HG02759 (cell line): Measurements from ENCODE around the gene UFSP2.

Experiments
- ATAC-seq: cut with Tn5 transposase; IDR thresholded peaks from one replicate; pipeline ENCODE4 v1.9.1; 2021; ENCODE audit warnings: mild to moderate bottlenecking, moderate library complexity; ENCODE audit not compliant: unreplicated experiment

UFSP2 gene

DNA sequence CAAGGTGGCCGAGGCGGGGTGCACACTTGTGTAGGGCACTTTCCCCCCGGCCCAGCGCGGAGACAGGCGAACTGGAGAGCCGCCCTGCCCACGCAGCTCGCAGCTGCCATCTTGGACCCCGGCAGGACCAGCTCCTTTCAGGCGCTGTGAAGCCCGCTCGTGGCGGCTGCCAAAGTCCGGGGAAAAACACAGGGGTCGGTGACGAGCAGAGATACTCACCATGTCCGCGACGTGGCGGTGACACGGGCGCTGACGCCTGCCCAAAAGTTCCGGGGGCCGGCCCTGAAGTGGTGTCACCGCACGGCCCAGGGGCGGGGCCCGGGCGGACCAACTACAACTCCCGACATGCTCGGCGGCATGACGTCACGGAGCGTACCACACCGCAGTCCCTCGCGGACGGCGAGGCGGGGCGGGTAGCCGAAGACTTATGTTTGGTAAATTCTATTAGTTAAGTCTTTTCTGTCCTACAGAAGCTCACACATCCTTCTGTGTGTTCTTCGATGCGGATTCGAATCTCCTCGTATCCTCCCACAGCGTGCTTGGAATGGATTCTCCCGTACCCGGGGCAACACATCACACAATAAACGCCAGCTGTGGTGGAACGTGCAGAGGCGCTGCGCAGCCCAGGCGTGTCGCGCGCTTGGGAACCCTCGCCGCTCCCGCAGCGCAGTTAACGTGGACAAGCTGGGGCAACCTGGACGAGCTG is at the start of gene UFSP2:
Gene UFSP2, minus strand, starts transcription at position 318 of the 706 bp plus-strand sequence. Its CDS starts 96 bp downstream, at position 222.
- ATAC-seq, result peak; percentile 95

DNA sequence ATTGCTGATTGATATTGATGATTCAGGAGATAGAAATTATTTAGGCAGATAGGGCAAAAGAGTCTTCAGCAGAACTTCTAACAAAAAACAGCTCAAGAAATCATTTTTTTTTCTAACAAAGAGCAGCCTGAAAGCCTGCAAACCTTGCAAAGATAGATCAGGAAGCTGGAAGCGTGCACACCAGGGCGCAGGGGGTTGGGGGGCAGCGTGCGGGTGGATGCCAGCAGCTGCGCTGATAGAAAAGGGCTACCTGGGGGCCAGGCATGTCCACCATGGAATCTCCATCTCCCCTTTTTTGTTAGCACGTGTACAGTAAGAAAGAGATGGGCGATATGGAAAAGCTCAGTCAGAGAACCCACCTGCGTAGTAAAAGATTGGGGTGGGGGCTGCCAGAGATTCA is 47.5 kb upstream of the UFSP2 start:
- ATAC-seq, result no peak

GRCh38 chr4:185472103-185472542 is 46.4 kb upstream of the UFSP2 start:
- no peak for ATAC-seq

DNA sequence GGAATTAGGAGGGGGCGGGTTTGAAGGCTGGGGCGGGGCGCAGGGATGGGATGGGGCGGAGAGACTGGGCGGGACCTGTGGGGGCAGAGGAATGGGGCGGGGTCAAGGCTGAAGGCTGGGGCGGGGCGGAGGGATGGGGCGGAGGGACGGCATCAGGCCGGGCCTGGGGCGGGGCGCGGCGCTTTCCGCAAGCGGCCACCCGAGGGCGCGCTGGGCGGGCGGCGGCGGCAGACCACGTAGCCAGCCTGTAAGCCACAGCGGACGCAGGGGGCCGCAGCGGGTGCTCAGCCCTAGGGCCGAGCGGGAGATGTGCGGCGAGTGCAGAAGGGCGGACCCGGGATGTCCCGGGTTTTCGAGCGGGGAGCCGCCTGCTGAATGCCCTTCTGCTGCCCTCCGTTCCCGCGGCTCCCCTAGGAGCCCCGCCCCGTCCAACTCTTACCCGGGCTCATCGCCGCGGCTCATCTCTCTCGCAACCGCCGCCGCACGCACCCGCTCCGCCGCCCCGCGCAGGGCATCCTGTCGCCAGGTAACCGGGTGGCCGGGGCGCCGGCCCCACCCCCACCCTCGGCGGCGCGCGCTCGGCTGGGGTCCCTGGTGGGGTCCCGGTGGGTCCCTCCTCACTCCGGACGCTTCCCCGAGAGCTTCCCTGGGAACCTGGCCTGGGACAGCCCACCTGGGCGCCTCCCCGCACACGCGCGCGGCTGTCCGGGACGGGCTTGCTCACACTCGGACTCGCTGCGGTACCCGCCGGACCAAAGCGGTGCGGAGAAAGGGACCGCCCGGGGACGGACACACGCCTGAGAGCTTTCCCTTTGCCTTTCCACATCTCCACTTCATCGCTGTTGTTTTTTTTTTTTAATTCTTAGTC is 45.7 kb upstream of the UFSP2 start, which contains the start of gene CCDC110:
Gene CCDC110, minus strand, starts transcription at position 499 of the 868 bp plus-strand sequence. Its CDS starts 50 bp downstream, at position 449.
- peak; percentile 96 for ATAC-seq

GRCh38 chr4:185470501-185471195 is 44.9 kb upstream of the UFSP2 start:
- peak; percentile 1 for ATAC-seq

GRCh38 chr4:185469580-185470154 is 43.9 kb upstream of the UFSP2 start:
- ATAC-seq, result no peak

DNA sequence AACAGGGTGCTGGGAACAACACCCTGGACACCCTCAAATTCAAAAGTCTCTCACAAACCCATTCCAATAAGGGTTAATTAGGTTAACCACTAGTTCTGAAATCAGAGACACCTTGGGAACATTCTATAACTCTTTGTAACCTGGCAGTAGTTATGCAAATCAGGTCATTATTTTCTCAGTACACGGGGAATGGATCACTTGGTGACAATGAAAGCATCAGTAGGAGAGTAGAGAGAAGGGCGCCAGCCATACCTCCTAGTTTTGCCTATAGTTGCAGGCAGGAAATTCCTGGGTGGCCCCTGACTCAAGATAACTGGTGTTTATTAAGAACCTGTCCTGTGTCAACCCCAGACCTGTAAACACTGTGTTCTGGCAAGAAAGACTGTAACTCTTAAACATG is 43.2 kb upstream of the UFSP2 start:
- no peak for ATAC-seq

DNA sequence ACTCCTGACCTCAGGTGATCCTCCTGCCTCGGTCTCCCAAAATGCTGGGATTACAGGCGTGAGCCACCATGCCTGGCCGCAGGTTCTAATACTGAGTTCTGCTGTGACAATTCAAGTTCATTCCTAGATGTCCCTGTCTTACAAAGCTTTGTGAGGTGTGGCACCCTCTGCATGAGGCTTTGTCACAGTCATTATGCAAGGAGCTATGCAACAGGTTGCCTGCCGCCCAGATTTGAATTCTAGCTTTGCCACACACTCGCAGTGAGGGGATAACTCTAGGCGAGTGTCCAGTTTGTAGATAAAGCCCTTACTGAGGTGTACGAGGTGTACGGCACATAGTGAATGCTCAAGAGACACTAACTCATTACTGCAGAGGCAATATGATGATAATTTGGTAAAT is 42.2 kb upstream of the UFSP2 start:
- no peak for ATAC-seq

DNA sequence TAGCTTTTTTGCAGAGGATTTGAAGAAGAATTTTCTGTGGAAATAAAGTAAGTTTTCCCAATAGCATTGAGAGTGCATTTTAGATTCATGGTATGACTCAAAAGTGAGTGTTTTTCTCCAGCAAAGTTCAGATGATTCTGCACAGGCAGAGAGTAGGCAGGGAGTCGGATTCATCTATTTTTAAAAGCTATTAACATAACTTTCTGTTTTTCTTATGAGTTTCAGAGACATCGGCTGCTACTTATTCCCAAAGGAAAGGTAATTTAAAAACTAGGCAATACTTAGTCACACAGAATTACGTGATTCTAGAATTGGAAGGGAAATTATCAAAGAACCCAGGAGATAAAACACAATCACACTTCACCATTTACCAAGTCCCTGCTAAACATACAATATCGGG is 41.3 kb upstream of the UFSP2 start:
- ATAC-seq, result no peak

DNA sequence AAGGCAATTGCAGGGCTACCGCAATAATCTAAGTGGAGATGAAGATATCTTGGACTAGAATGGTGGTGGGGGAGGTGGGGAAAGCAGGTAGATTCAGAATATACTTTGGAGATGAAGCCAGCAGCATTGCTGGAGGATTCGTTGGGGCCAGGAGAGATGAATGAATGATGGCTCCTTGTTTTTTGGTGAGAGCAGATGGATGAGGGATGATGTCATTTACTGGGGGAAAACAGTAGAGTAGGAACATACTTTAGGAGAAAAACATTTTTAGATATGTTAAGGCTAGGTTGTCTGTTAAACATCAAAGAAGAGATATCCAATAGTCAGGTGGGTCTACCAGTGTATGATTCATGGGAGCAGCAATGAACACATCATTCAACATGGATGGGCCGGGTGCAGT is 39.9 kb upstream of the UFSP2 start:
- ATAC-seq, result no peak

DNA sequence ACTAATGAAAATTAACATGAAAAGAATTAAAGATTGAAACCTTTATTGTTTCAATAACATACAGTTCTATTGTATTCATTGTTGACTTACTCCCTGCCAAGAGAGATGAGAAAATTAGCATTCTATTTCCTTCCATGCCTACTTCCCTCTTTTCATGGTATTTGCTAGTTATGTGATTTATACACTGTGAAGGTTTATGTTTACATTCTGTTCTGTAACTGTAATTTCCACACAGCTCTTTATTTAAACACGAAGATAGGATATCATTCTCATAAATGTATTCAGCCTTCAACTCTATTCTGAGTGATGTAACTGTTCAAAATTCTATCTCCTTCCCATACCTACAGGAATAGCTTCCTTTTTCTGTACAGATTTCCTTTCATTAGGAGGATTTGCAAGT is 39.1 kb upstream of the UFSP2 start:
- ATAC-seq, result no peak

GRCh38 chr4:185464183-185464582 is 38.4 kb upstream of the UFSP2 start:
- no peak for ATAC-seq

- no peak for ATAC-seq
Measured at GRCh38 chr4:185463541-185463940, 37.8 kb upstream of the UFSP2 start.

DNA sequence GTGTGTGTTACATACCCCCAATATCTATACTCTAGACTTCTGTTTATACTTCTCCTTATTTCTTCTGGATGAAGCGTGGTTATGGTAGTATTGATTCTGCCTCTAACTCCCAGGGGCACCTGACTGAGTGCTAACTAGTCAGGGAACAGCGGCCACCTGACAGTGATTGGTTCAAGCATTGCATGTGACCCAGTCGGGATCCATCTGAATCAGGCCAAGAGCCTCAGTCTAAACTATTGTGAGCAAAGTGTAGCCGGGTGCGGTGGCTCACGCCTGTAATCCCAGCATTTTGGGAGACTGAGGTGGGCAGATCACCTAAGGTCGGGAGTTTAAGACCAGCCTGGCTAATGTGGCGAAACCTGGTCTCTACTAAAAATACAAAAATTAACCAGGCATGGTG is 35.8 kb upstream of the UFSP2 start:
- no peak for ATAC-seq

- no peak for ATAC-seq
Measured at GRCh38 chr4:185457136-185457535, 31.4 kb upstream of the UFSP2 start.

DNA sequence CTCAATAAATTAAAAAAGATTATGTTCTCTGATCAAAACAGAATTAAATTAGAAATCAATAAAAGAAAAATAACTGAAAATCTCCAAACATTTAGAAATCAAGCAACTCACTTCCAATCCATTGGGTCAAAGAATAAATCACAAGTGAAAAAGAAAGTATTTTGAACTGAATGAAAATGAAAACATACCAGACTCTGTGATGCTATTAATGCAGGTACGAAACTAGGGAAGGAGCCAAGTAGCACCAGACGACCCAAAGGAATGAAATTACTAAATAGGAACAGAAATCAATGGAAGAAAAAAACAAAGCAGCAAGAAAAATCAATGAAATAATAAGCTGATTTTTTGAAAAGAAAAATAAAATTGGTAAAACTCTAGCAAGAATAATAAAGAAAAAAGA is 30.4 kb upstream of the UFSP2 start:
- no peak for ATAC-seq

DNA sequence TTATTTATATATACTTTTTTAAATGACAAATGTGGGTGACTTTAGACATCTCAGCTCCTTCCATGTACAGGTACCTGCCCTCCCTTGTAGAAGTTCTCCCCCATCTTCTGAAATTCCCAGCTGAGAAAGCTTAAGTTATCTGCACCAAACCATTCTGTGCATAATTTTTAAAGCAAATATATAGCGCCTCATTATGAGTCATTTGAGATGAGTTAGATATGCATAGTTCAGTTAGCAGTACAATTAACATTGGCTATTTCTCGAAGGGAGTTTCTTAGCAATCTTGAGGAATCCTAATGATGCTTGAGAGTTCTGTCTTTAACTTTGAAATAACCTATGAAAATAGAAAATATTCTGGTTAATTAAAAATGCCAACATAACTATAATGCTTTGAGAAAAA is 19.4 kb upstream of the UFSP2 start:
- no peak for ATAC-seq

DNA sequence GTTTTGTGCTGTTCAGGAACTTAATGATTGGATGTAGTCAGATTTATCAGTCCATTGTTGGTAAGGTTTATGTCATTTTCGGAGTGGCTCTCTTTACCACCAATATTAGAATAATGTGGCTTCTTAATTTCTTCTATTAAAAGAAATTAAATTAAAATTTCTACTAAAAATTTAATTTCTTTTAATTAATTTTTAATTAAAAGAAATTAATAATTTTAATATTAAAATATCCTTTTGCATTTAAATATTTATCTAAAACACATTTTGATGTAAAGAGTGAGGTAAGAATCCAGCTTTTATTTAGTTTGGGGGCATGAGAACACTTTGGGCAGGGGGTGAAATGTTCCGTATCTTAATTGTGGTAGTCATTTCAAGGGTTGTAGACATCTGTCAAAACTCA is 15.7 kb upstream of the UFSP2 start:
- ATAC-seq, result no peak

GRCh38 chr4:185437809-185438208 is 12.0 kb upstream of the UFSP2 start:
- peak; percentile 43 for ATAC-seq

DNA sequence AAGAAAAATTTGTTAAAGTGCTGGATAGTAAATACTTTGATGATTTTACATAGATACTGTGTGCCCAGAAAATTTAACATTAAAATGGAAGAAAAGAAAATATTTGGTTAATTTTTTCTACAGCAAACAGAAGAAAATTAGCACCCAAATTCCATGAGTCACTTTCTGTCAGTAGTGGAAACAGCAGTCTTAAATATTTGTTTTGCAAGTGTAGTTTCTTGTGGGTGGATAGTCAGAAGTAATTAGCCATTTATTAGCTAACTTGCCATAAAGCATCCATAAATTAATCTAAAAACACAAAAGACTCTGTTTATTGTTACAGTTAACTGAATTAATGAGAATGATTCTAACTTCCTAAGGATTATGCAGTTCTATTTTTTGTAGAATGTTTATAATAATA is 9.7 kb upstream of the UFSP2 start:
- no peak for ATAC-seq

DNA sequence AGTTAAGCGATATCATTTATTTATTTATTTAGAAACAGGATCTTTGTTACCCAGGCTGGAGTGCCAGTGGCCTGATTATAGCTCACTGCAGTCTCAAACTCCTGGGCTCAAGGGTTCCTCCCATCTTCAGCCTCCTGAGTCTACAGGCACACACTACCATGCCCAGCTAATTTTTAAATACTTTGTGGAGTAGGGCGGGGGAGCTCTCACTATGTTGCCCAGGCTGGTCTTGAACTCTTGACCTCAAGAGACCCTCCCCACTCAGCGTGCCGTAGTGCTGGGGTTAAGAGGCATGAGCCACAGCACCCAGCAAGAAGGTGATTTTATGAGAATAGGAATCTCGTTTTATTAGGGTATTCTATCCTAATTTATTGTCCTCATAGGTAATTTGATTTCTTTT is 3.9 kb upstream of the UFSP2 start:
- no peak for ATAC-seq
